A549 treated with AZD9567 at 1 μM for 4 hours (cell line): ENCODE measurements around the gene CTSE. TPM values are rescaled to one million over a fixed set of nuclear protein-coding genes. Genes with fewer than 3 reads are reported as not detected.

Source experiments
- total RNA-seq: library from RNA; stranded (reverse); fragments of 200-300 nt; extraction: Qiagen RNA extraction; gene quantifications from 5 replicates; pipeline ENCODE4 v1.2.3, GENCODE V29; 2022; ENCODE audit not compliant: insufficient read depth

Gene CTSE
- not detected in 5 replicates for total RNA-seq

GRCh38 chr1:206023695-206024094, at the start of gene CTSE:
TSS of gene CTSE (minus strand) at chr1:206023895. CDS start at chr1:206023791, 104 bp downstream.

GRCh38 chr1:206052919-206053610, 29.4 kb upstream of the CTSE start, which contains the start of gene RHEX:
TSS of gene RHEX (plus strand) at chr1:206053173. CDS start at chr1:206097829, 44,656 bp downstream.

GRCh38 chr1:206002871-206003801, 20.6 kb downstream of the CTSE start, which contains the start of gene RAB7B:
TSS of gene RAB7B (minus strand) at chr1:206003395. CDS start at chr1:205994135, 9,260 bp downstream.

Other genes with a start within 250 kb of the CTSE start
- gene RAB29, start 248.4 kb downstream of the CTSE start, total RNA-seq = 8.7 to 10.7 TPM (median 9.4 TPM) in 5 replicates
- gene SLC41A1, start 210.7 kb downstream of the CTSE start, total RNA-seq = 15.2 to 23.9 TPM (median 22.9 TPM) in 5 replicates
- gene PM20D1, start 173.8 kb downstream of the CTSE start, total RNA-seq = not detected in 5 replicates
- 0.06 to 0.13 TPM (median 0.08 TPM) in 4 of 5 replicates, not detected in the other for gene SLC26A9, start 80.4 kb downstream of the CTSE start, total RNA-seq
- gene RAB7B, start 20.5 kb downstream of the CTSE start, total RNA-seq = 0.81 to 1.5 TPM (median 0.99 TPM) in 4 of 5 replicates, not detected in the other
- gene RHEX, start 29.3 kb upstream of the CTSE start, total RNA-seq = not detected in 5 replicates
- gene AVPR1B, start 93.5 kb upstream of the CTSE start, total RNA-seq = not detected in 5 replicates
- 9.1 to 10.5 TPM (median 9.5 TPM) in 5 replicates for gene FAM72A, start 178.9 kb upstream of the CTSE start, total RNA-seq
- gene SRGAP2, start 179.6 kb upstream of the CTSE start, total RNA-seq = 22.4 to 31.0 TPM (median 28.1 TPM) in 5 replicates